Measurements from ENCODE around the gene LRMDA. TPM values are rescaled to one million over a fixed set of nuclear protein-coding genes. Genes with fewer than 3 reads are reported as not detected.

The LRMDA gene
- total and polyA plus RNA-seq, 2 of the 4 experiments (the other 2 are of a cell fraction) = 0.07 TPM; not detected in 1

GRCh38 chr10:76002262-76002854 lies 570.9 kb downstream of the LRMDA start:
- no TSS peak for BruUV-seq (replicated peaks)
- POLR2A ChIA-PET (ENCODE audit: unreplicated experiment) = no interaction called here
- no peak overlapping the region for H2BK20ac ChIP-seq (ENCODE audit: low read depth, low read length)
- H4K8ac ChIP-seq (ENCODE audit: low read depth in 2 of 2, low read length in 2 of 2) = no peak overlapping the region
- H3K9ac ChIP-seq (ENCODE audit: low read depth, low read length) = no peak overlapping the region
- H2BK15ac ChIP-seq (ENCODE audit: low read depth, low read length) = no peak overlapping the region
- H3K27me3 ChIP-seq (ENCODE audit: control insufficient read depth, insufficient read depth, low read length) = peaks cover 10% of the 10 kb centered on the region; the same call in 1 of the 2 replicates
- no peak overlapping the region for H4K91ac ChIP-seq (ENCODE audit: insufficient read depth, low read depth, low read length)
- intact Hi-C loops (cut with micrococcal nuclease) (no loop called here), in situ Hi-C loops (cut with MboI; ENCODE audit: low sequenced_read_pairs) (no loop called here), dilution Hi-C loops (cut with HindIII; ENCODE audit: low sequenced_read_pairs, unreplicated experiment) (no loop called here)
- H2AK5ac ChIP-seq (ENCODE audit: low read depth, low read length) = no peak overlapping the region
- DNase-seq = no peak
- no peaks in the 10 kb centered on the region for H3K9me1 ChIP-seq (ENCODE audit: insufficient read depth, low read length)
- no peak overlapping the region for H3K18ac ChIP-seq (ENCODE audit: low read depth, low read length)
- no peak overlapping the region for H3K4me2 ChIP-seq (ENCODE audit: low read depth, low read length)
- no peak overlapping the region for H2AFZ ChIP-seq (replicated peaks; ENCODE audit: low read length, poor library complexity)
- no peak overlapping the region for H2AK9ac ChIP-seq (replicated peaks; ENCODE audit: low read depth, low read length, poor library complexity)
- H2BK120ac ChIP-seq (ENCODE audit: low read depth, low read length) = no peak overlapping the region
- H3K9me3 ChIP-seq (ENCODE audit: control insufficient read depth, insufficient read depth, low read length) = no peaks in the 10 kb centered on the region
- H3K14ac ChIP-seq (replicated peaks; ENCODE audit: low read depth, low read length) = no peak overlapping the region
- ATAC-seq (ENCODE audit: low read depth) = no peak
- no peaks in the 10 kb centered on the region for H4K20me1 ChIP-seq (ENCODE audit: insufficient read depth, low read length)
- no peak overlapping the region for H3K56ac ChIP-seq (ENCODE audit: extremely low read depth, insufficient read depth, low read length)
- H3K79me1 ChIP-seq (ENCODE audit: low read depth in 1 of 2, low read length in 2 of 2) = no peaks in the 10 kb centered on the region
- no peak overlapping the region for H3K4me3 ChIP-seq (ENCODE audit: insufficient read depth, low read depth, low read length)
- no peak overlapping the region for H3K27ac ChIP-seq (ENCODE audit: insufficient read depth, low read length)
- no peak overlapping the region for H4K5ac ChIP-seq (ENCODE audit: low read depth, low read length)
- WGBS, 2 experiments (ENCODE audit: extremely low coverage in 2 of 2, insufficient read length in 1 of 2) = no CpG with 5 or more reads among the region's 2 CpGs
- H3K4ac ChIP-seq (ENCODE audit: low read depth, low read length) = no peak overlapping the region
- H3K4me1 ChIP-seq (ENCODE audit: control insufficient read depth, insufficient read depth, low read length) = no peaks in the 10 kb centered on the region
- no peak overlapping the region for H2BK5ac ChIP-seq (ENCODE audit: low read depth, low read length, poor library complexity, severe bottlenecking)
- H3K23ac ChIP-seq (ENCODE audit: low read depth, low read length) = no peak overlapping the region
- no peaks in the 10 kb centered on the region for H3K36me3 ChIP-seq (ENCODE audit: control insufficient read depth, insufficient read depth, low read length)
- CTCF ChIA-PET = no interaction called here
- TF ChIP-seq RCOR1 (IDR thresholded peaks at IDR 0.05; ENCODE audit: insufficient replicate concordance, low read length) (no peak), MAFK (IDR thresholded peaks at IDR 0.05; ENCODE audit: low read depth, low read length) (no peak), SMC3 (IDR thresholded peaks at IDR 0.05; ENCODE audit: low read depth, low read length) (no peak), USF2 (IDR thresholded peaks at IDR 0.05; ENCODE audit: low read depth, low read length) (no peak), BHLHE40 (IDR thresholded peaks at IDR 0.05; ENCODE audit: low read depth, low read length) (no peak), NFE2L2 (IDR thresholded peaks at IDR 0.05; ENCODE audit: low read depth, low read length) (no peak), CTCF (conservative IDR thresholded peaks at IDR 0.05; ENCODE audit: low read depth, low read length) (no peak), RAD21 (IDR thresholded peaks at IDR 0.05; ENCODE audit: low read length) (no peak), POLR2A (IDR thresholded peaks at IDR 0.05; ENCODE audit: low read depth, low read length) (no peak), RFX5 (IDR thresholded peaks at IDR 0.05; ENCODE audit: low read depth, low read length) (no peak), CHD1 (IDR thresholded peaks at IDR 0.05; ENCODE audit: low read depth, low read length) (no peak), FOS (IDR thresholded peaks at IDR 0.05; ENCODE audit: low read depth, low read length) (no peak), ELK1 (IDR thresholded peaks at IDR 0.05; ENCODE audit: borderline replicate concordance, low read depth, low read length) (no peak), MAZ (IDR thresholded peaks at IDR 0.05; ENCODE audit: borderline replicate concordance, low read depth, low read length) (no peak), MXI1 (IDR thresholded peaks at IDR 0.05; ENCODE audit: borderline replicate concordance, low read depth, low read length) (no peak), CEBPB (IDR thresholded peaks at IDR 0.05; ENCODE audit: low read depth, low read length) (no peak)

All from IMR-90 (cell line).